AG09309 (cell line): Measurements from ENCODE around the gene SCAF8.
"Not testable (repeated sequence)": the region's sequence is repeated elsewhere in the genome, so short reads cannot be mapped to it uniquely, and the experiment has no call there.

Experiments used
- DNase-seq: peaks from one replicate; pipeline ENCODE4 v3.0.0-alpha.2; 2010; ENCODE audit warnings: low read depth
- H3K4me3 ChIP-seq: 2 replicates; pipeline ENCODE4 v1.5.1; 2011; ENCODE audit warnings: mild to moderate bottlenecking, low read depth, low read length, moderate library complexity; ENCODE audit not compliant: control insufficient read depth
- TF ChIP-seq, protein P1 (sequence below): IDR thresholded peaks from 2 replicates; pipeline ENCODE4 v1.5.1; 2011; ENCODE audit warnings: mild to moderate bottlenecking, low read depth, low read length, inconsistent platforms; ENCODE audit not compliant: insufficient read depth, control insufficient read depth; ENCODE audit errors: missing control alignments

The SCAF8 gene

DNA sequence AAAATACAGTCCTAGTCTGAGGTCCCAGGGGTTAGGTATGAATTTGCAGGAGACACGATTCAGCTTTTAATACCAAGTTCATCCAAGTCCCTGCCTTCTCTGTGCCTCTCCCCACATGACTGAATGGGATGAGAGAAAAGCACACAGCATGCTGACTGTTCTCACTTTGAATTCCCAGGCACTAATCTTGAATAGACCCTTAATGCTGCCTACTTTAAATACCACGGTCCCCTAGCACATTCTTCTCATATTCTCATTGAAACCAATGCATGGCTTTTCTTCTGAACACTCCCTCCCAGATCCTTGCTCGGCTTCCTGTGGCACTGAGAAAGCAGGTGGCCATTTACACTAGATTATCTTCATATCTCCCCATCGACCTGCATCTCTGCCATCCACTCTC is 30.1 kb upstream of the SCAF8 start:
- H3K4me3 ChIP-seq: no peak overlapping the region

DNA sequence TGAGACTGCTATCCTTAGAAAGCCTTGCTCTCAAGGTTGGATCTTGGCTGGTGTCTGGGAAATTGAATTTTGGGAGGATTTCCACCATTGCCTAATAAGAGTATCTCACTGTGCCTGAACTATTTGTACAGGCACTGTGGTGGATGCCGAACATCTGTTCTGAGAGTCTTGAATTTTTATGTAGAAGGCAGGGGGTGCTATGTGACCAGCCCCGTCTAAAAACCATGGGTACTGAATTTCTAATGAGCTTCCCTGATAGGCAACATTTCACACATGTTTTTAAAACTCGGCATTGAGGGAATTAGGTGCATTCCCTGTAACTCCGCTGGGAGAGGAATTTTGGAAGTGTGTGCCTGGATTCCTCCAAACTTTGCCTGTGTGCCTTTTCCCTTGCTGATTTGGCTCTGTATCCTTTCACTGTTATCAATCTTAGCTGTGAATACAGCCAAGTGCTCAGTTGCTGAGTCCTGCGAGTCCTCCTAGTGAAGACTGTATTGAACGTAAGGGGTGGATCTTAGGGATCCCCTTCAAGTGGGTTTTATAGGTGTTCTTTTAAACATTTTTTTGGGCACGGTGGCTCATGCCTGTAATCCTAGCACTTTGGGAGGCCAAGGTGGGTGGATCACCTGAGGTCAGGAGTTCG is 27.6 kb upstream of the SCAF8 start:
- DNase-seq: no peak
- TF ChIP-seq, protein P1, sequence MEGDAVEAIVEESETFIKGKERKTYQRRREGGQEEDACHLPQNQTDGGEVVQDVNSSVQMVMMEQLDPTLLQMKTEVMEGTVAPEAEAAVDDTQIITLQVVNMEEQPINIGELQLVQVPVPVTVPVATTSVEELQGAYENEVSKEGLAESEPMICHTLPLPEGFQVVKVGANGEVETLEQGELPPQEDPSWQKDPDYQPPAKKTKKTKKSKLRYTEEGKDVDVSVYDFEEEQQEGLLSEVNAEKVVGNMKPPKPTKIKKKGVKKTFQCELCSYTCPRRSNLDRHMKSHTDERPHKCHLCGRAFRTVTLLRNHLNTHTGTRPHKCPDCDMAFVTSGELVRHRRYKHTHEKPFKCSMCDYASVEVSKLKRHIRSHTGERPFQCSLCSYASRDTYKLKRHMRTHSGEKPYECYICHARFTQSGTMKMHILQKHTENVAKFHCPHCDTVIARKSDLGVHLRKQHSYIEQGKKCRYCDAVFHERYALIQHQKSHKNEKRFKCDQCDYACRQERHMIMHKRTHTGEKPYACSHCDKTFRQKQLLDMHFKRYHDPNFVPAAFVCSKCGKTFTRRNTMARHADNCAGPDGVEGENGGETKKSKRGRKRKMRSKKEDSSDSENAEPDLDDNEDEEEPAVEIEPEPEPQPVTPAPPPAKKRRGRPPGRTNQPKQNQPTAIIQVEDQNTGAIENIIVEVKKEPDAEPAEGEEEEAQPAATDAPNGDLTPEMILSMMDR: no peak
- no peak overlapping the region for H3K4me3 ChIP-seq

More for the DNA sequence above, 30.1 kb upstream of the SCAF8 start:
- DNase-seq: no peak
- TF ChIP-seq, protein P1: no peak

DNA sequence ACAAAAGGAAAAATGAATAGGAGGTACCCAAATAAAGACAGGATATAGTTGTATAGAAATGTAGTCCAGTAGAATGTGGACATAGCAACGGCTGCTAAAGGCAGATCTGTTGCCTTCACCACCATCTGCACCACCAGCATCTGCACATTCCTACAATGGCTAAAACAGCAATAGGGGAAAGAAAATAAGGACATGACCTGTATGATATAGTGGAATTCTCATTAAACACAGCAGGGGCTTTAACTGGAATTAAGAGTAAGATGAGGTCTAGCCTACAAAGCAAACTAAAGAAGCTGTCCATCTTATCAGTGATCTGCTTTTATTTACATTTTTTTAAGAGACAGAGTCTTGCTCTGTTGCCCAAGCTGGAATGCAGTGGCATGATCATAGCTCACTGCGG is 26.8 kb upstream of the SCAF8 start:
- TF ChIP-seq, protein P1: no peak
- no peak overlapping the region for H3K4me3 ChIP-seq

DNA sequence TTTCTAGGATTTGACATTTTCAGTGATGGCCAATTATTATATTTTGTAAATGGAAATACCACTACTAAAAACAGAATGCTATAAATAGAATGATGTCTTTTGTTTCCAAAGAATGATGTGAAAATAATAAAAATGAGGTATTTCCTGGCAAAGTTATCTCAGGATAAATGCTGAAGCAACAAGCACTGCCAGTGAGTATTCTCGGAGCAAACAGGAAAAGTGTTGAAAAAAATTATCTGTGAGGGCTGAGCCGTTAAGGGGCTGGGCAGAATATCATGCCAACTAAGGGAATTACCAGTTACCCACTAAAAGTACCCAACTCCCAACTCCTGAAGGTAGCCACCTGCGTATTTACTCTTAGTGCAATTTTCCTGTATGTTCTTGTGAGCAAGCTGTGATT is 23.6 kb upstream of the SCAF8 start:
- TF ChIP-seq, protein P1: no peak
- DNase-seq: no peak
- no peak overlapping the region for H3K4me3 ChIP-seq

More for the DNA sequence above, 26.8 kb upstream of the SCAF8 start:
- no peak for DNase-seq

DNA sequence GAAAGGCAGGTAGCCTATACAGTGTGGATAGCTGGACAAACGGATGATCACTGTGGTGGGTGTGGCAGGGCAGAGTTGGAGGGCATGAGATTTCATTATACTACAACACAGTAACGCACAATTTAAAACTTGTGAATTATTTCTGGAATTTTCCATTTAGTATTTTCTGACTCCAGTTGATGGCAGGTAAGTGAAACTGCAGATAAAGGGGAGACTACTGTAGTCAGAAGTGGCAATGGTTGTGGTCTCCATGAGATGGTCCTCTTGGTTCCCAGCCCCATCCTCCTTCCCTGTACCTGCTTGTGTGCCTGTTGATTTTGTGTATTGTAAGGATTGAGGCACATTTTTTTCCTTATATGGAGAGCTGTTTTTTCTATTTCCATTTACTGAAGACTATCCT is 22.5 kb upstream of the SCAF8 start:
- TF ChIP-seq, protein P1: no peak
- DNase-seq: no peak
- H3K4me3 ChIP-seq: no peak overlapping the region

DNA sequence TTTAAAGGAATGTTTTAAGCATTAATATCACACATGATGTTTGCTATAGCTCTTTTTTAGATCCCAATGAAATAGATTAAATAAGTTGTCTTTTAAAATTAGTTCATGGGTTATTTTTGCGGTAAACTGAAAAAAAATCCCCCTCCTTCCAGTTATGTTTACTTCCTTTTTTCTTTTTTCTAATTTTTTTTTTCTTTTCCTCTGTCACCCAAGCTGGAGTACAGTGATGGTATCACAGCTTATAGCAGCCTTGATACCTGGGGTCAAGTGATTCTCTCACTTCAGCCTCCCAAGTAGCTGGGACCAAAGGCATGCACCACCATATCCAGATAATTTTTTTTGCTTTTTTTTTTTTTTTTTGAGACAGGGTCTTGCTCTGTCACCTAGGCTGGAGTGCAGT is 17.8 kb upstream of the SCAF8 start:
- TF ChIP-seq, protein P1: no peak
- H3K4me3 ChIP-seq: no peak overlapping the region
- no peak for DNase-seq

DNA sequence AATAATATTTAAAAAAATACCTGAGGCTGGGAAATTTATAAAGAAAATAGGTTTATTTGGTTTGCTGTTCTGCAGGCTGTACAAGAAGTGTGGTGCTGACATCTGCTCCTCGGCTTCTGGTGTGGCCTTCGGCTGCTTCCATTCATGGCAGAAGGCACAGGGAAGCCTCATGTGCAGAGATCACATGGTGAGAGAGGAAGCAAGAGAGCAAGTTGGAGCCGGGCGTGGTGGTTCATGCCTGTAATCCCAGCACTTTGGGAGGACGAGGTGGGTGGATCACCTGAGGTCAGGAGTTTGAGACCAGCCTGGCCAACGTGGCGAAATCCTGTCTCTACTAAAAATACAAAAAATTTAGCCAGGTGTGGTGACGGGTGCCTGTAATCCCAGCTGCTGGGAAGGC is 16.9 kb upstream of the SCAF8 start:
- not testable (repeated sequence) for H3K4me3 ChIP-seq, DNase-seq
